Measurements from ENCODE around the gene BRWD1. TPM values are rescaled to one million over a fixed set of nuclear protein-coding genes. Genes with fewer than 3 reads are reported as not detected.

BRWD1 gene
- total RNA-seq, 1 experiment from 2014 or later, result 36.0 TPM

Other genes with a start within 250 kb of the BRWD1 start
- gene PSMG1, start 130.2 kb downstream of the BRWD1 start, total RNA-seq (2022), result 79.9 and 116 TPM in 2 replicates
- 360 TPM in 2 replicates for gene HMGN1, start 35.5 kb upstream of the BRWD1 start, total RNA-seq (2022)
- 2.8 and 4.3 TPM in 2 replicates for gene LCA5L, start 132.1 kb upstream of the BRWD1 start, total RNA-seq (2022)
- 11.3 and 15.9 TPM in 2 replicates for gene SH3BGR, start 138.3 kb upstream of the BRWD1 start, total RNA-seq (2022)

Measured in MCF 10A (cell line).